MV-4-11 (cell line): Measurements from ENCODE around the gene SYCE3.

Experiments used
- DNase-seq: peaks from one replicate; lab custom pipeline; 2025; lab: John Stamatoyannopoulos, UW

The SYCE3 gene

GRCh38 chr22:50576070-50576469 lies 13.4 kb upstream of the SYCE3 start:
- no peak for DNase-seq

- no peak for DNase-seq
Measured at GRCh38 chr22:50575426-50575941, 12.8 kb upstream of the SYCE3 start.

GRCh38 chr22:50574383-50574755 lies 11.7 kb upstream of the SYCE3 start:
- DNase-seq, result no peak

GRCh38 chr22:50573491-50574382 lies 11.0 kb upstream of the SYCE3 start:
- no peak for DNase-seq

GRCh38 chr22:50572965-50573364 lies 10.2 kb upstream of the SYCE3 start:
- DNase-seq, result no peak

GRCh38 chr22:50571264-50572175 lies 8.8 kb upstream of the SYCE3 start:
- DNase-seq, result no peak

GRCh38 chr22:50570861-50571260 lies 8.1 kb upstream of the SYCE3 start:
- DNase-seq, result no peak

GRCh38 chr22:50569896-50570535 lies 7.3 kb upstream of the SYCE3 start:
- DNase-seq, result no peak

GRCh38 chr22:50569041-50569459 lies 6.3 kb upstream of the SYCE3 start:
- DNase-seq, result no peak

- no peak for DNase-seq
Measured at GRCh38 chr22:50568626-50569025, 5.9 kb upstream of the SYCE3 start.

GRCh38 chr22:50567721-50568252 lies 5.1 kb upstream of the SYCE3 start:
- no peak for DNase-seq

- DNase-seq, result no peak
Measured at GRCh38 chr22:50564289-50564688, 1.6 kb upstream of the SYCE3 start.

GRCh38 chr22:50563413-50564160 lies 868 bp upstream of the SYCE3 start:
- DNase-seq, result no peak

- DNase-seq, result no peak
Measured at GRCh38 chr22:50561401-50562358, 1.0 kb downstream of the SYCE3 start.

GRCh38 chr22:50560034-50560433 lies 2.7 kb downstream of the SYCE3 start:
- no peak for DNase-seq

- DNase-seq, result no peak
Measured at GRCh38 chr22:50556703-50557102, 6.0 kb downstream of the SYCE3 start.

GRCh38 chr22:50553310-50553709 lies 9.4 kb downstream of the SYCE3 start:
- DNase-seq, result no peak

- DNase-seq, result no peak
Measured at GRCh38 chr22:50551160-50551752, 11.5 kb downstream of the SYCE3 start.

GRCh38 chr22:50550395-50550794 lies 12.3 kb downstream of the SYCE3 start:
- DNase-seq, result no peak
